Breast epithelium (tissue), 4 donors: Measurements from ENCODE around the gene NAPB. TPM values are rescaled to one million over a fixed set of nuclear protein-coding genes. Genes with fewer than 3 reads are reported as not detected.

Source experiments
- DNase-seq, 2 donors: peaks; one replicate each; pipeline ENCODE4 v3.0.0-alpha.2; 2019; ENCODE audit warnings: low spot score in 2 of 2
- H3K27ac ChIP-seq, 2 donors: fragments of 200-600 bp; sonication (generic) in 1 of 2; one replicate each; pipeline ENCODE4 v1.5.1; 2016 to 2019; ENCODE audit warnings: mild to moderate bottlenecking in 1 of 2
- H3K27me3 ChIP-seq, 2 donors: fragments of 200-600 bp; sonication (generic) in 1 of 2; one replicate each; pipeline versions ENCODE4 v1.5.1 to v1.6.0; 2017 to 2019; ENCODE audit warnings: control low read depth in 1 of 2, mild to moderate bottlenecking in 1 of 2
- H3K36me3 ChIP-seq: fragments of 200-600 bp; one replicate; pipeline ENCODE4 v1.5.1; 2019
- H3K4me1 ChIP-seq, 2 donors: fragments of 200-600 bp; sonication (generic); one replicate each; pipeline ENCODE4 v1.5.1; 2016 to 2019; ENCODE audit warnings: control low read depth in 1 of 2
- H3K4me3 ChIP-seq, 3 donors: fragments of 200-600 bp; sonication (generic); 1 replicate in 2 of 3; 2 replicates in 1 of 3; pipeline ENCODE4 v1.5.1; 2016 to 2019; ENCODE audit warnings: mild to moderate bottlenecking in 3 of 3, moderate library complexity in 2 of 3
- H3K9me3 ChIP-seq, 2 donors: fragments of 200-600 bp; sonication (generic) in 1 of 2; one replicate each; pipeline ENCODE4 v1.5.1; 2016 to 2019; ENCODE audit warnings: control low read depth in 1 of 2
- POLR2A ChIP-seq: fragments of 450-650 bp; IDR thresholded peaks from one replicate; pipeline ENCODE4 v1.6.1; 2016; ENCODE audit warnings: antibody characterized with exemption, mild to moderate bottlenecking, moderate library complexity
- POLR2AphosphoS5 ChIP-seq, 3 donors: sonication (generic); formaldehyde crosslinking; IDR thresholded peaks; one replicate each; pipeline ENCODE4 v1.6.1; 2017; ENCODE audit warnings: antibody characterized with exemption in 3 of 3
- intact Hi-C: fragments of 100-400 bp; cut with DNase I; formaldehyde crosslinking; loops from one replicate; pipeline ENCODE4 v1.15.1; 2023; ENCODE audit warnings: low total_unique reads
- total RNA-seq, 3 donors: library from RNA; depleted of rRNA; stranded (reverse); fragments of >200 nt; gene quantifications; one replicate each; pipeline ENCODE4 v1.1.0, GENCODE V29; 2016
- TF ChIP-seq, protein P1 (sequence below), 3 donors: fragments of 450-650 bp; IDR thresholded peaks; one replicate each; pipeline ENCODE4 v1.5.1; 2016 to 2017; ENCODE audit warnings: antibody characterized with exemption in 3 of 3, mild to moderate bottlenecking in 3 of 3, moderate library complexity in 3 of 3

NAPB gene
- total RNA-seq, 3 donors from 2014 or later = 10.4 to 20.1 (median 16.1) TPM

DNA sequence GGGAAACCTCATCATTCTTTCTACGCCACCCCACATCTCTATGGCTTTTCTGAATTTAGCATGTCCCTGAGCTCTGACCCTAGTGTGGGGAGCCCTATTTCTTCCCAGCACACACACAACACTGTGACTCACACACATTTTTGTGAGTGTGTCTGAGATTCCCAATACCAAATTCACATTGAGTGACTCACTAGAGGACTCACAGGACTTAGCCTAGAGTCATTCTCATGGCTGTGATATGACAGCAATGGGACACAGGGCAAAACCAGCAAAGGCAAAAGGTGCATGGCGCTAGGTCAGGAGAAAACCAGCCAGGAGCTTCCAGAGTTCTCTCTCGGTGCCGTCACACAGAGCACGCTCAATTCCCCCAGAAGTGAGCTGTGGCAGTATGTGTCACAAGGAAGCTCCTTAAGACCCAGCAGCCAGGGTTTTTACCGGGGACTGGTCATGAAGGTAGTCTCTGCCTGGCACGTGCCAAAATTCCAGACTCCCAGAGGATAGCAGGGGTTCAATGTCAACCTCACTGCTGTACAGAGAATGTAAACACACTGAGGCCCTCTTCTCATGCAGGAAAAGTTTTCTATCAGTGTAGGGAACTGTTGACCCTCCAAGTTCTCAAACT, 24.4 kb upstream of the NAPB start:
- Histone ChIP-seq H3K27ac (no peak overlapping the region), H3K4me3 (no peak overlapping the region), H3K4me1 (no peaks in the 10 kb centered on the region), H3K36me3 (no peaks in the 10 kb centered on the region), H3K27me3 (no peaks in the 10 kb centered on the region), H3K9me3 (no peaks in the 10 kb centered on the region)
- no peak for DNase-seq
- TF ChIP-seq, protein P1, sequence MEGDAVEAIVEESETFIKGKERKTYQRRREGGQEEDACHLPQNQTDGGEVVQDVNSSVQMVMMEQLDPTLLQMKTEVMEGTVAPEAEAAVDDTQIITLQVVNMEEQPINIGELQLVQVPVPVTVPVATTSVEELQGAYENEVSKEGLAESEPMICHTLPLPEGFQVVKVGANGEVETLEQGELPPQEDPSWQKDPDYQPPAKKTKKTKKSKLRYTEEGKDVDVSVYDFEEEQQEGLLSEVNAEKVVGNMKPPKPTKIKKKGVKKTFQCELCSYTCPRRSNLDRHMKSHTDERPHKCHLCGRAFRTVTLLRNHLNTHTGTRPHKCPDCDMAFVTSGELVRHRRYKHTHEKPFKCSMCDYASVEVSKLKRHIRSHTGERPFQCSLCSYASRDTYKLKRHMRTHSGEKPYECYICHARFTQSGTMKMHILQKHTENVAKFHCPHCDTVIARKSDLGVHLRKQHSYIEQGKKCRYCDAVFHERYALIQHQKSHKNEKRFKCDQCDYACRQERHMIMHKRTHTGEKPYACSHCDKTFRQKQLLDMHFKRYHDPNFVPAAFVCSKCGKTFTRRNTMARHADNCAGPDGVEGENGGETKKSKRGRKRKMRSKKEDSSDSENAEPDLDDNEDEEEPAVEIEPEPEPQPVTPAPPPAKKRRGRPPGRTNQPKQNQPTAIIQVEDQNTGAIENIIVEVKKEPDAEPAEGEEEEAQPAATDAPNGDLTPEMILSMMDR (IDR thresholded peaks at IDR 0.05) = no peak
- no peak for TF ChIP-seq POLR2A
- TF ChIP-seq POLR2AphosphoS5 (IDR thresholded peaks at IDR 0.05) = no peak
- intact Hi-C loops = loop anchor here (2.0 kb wide), 1 partner anchor 41 kb away; no protein-coding TSS in a partner anchor

DNA sequence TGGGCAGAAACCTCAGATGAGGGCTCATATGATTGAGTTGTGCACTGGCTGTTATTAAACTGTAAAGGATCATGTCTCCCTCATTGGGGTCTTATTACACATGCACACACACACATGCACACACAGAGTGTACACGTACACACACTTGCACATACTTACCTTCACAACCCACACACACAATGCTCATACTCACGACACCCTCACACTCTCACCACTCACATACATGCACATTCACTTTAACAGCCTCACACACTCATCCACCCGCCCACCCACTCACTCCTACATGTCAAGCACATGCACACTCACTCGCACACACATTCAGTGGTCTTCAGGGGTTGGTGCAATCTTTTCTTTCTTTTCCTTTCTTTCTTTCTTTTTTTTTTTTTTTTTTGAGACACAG, 23.6 kb upstream of the NAPB start:
- H3K4me3 ChIP-seq = no peak overlapping the region
- no peaks in the 10 kb centered on the region for H3K36me3 ChIP-seq
- intact Hi-C loops = no loop called here
- no peak for DNase-seq
- no peaks in the 10 kb centered on the region for H3K9me3 ChIP-seq
- no peak overlapping the region for H3K27ac ChIP-seq
- no peaks in the 10 kb centered on the region for H3K27me3 ChIP-seq
- no peaks in the 10 kb centered on the region for H3K4me1 ChIP-seq
- TF ChIP-seq POLR2AphosphoS5 (IDR thresholded peaks at IDR 0.05) (no peak), POLR2A (no peak)
- TF ChIP-seq, protein P1 (IDR thresholded peaks at IDR 0.05) = no peak

DNA sequence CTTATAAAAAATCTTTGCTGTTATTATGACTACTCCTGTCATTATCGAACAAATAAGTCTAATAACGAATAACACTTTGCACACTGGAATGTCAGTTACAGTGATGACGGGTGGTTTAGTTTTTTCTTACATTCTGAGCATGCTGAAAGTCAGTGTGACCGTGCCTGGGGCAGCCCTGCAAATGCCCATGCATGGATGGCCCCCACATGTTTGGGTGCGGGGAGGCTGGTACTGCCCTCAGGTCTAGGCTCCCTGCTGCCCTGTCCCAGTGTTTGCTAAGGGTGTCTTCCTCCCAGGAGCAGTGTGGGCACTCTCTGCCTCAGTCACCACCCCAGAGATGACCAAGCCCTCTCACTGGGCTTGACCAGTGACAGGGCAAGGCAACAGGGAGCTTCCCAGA, 21.1 kb upstream of the NAPB start:
- intact Hi-C loops = no loop called here
- H3K27me3 ChIP-seq = no peaks in the 10 kb centered on the region
- H3K4me1 ChIP-seq = no peaks in the 10 kb centered on the region
- H3K9me3 ChIP-seq = no peaks in the 10 kb centered on the region
- TF ChIP-seq, protein P1 (IDR thresholded peaks at IDR 0.05) = no peak
- TF ChIP-seq POLR2AphosphoS5 (IDR thresholded peaks at IDR 0.05) = no peak
- no peak for TF ChIP-seq POLR2A
- H3K27ac ChIP-seq = no peak overlapping the region
- DNase-seq = no peak
- no peak overlapping the region for H3K4me3 ChIP-seq
- no peaks in the 10 kb centered on the region for H3K36me3 ChIP-seq

DNA sequence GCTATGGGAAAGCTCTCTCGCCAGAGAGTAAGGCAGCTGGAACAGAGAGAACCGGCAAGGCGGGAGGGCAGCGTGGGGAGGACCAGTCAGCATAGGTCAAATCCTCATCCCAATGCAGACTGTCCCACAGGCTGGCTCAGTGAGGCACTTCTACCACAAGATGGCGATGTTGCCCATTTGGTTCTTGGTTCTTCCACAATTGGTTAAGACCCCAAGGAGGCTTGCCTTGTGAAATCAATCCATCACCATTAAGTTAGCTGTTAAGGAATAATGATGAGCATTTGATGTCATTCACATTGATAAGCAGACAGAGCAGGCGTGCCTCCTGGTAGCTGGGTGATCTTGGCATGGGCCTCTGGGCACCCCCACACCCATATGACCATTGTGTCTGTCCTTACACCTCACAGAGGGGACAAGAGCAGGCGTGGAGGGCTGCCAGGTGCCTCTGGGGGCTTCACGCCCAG, 20.6 kb upstream of the NAPB start:
- intact Hi-C loops = no loop called here
- Histone ChIP-seq H3K9me3 (no peaks in the 10 kb centered on the region), H3K4me1 (no peaks in the 10 kb centered on the region), H3K27me3 (no peaks in the 10 kb centered on the region), H3K27ac (no peak overlapping the region), H3K36me3 (no peaks in the 10 kb centered on the region), H3K4me3 (no peak overlapping the region)
- no peak for TF ChIP-seq POLR2A
- TF ChIP-seq, protein P1 (IDR thresholded peaks at IDR 0.05) = peak in 2 of 3 donors; percentile 70 to 81
- peak in 1 of 2 donors; percentile 68 for DNase-seq

DNA sequence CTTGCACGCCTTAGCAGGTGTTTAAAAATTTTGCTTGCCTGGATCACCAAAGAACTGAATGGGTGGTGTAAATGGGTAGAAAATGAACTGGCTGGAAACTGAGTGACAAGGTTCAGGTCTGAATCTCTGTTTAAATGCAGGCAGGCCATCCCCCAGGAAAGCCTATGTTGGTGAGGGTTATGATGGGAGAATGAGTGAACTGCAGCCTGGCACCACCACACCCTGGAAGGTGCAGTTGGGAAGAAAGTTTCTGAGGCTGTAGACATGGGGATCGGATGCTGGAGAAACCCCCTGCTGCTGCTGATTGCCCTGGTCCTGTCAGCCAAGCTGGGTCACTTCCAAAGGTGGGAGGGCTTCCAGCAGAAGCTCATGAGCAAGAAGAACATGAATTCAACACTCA, 18.7 kb upstream of the NAPB start:
- H3K27ac ChIP-seq = no peak overlapping the region
- H3K36me3 ChIP-seq = no peaks in the 10 kb centered on the region
- TF ChIP-seq POLR2A = no peak
- TF ChIP-seq POLR2AphosphoS5 (IDR thresholded peaks at IDR 0.05) = no peak
- TF ChIP-seq, protein P1 (IDR thresholded peaks at IDR 0.05) = no peak
- H3K4me1 ChIP-seq = no peaks in the 10 kb centered on the region
- DNase-seq = no peak
- no peaks in the 10 kb centered on the region for H3K9me3 ChIP-seq
- no peaks in the 10 kb centered on the region for H3K27me3 ChIP-seq
- no peak overlapping the region for H3K4me3 ChIP-seq
- intact Hi-C loops = no loop called here
